ENCODE results near the gene FAM89A.

GRCh38 chr1:231000639-231001038, 39.4 kb downstream of the FAM89A start:
- no peak for TF ChIP-seq POLR2AphosphoS5 (IDR thresholded peaks at IDR 0.05; ENCODE audit: insufficient read depth in 1 of 2, low read depth in 1 of 2)
- no peak for TF ChIP-seq CTCF (IDR thresholded peaks at IDR 0.05)
- TF ChIP-seq POLR2A (IDR thresholded peaks at IDR 0.05): no peak

All from vagina (tissue), 2 donors.